ENCODE data around the gene THSD7A. TPM values are rescaled to one million over a fixed set of nuclear protein-coding genes. Genes with fewer than 3 reads are reported as not detected.
A peak's percentile ranks its signal among the peaks of the same experiment; 100 is the strongest.

THSD7A gene
- total and polyA plus RNA-seq, 8 donors = 3.7 to 20.8 (median 17.8) TPM

DNA sequence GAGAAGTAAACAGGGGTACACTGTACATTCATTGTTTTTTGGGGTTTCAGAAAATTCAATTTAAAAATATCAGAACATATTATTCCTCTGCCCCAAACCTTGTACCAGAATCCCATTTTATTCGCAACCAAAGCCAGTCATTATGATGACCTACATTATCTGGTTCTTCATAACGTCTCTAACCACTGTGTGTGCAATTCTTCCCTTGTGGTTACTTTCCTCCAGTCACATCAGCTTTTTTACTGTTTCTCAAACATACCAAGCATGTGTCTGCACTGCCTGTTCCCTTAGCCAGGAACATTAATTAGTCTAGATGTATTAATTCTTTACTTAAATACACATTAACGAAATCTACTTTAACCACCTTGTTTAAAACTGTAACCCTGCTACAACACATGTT is 64.8 kb downstream of the THSD7A start:
- ATAC-seq (no peak), DNase-seq (no peak)
- intact Hi-C loops (cut with DNase I) = no loop called here
- H3K4me1 ChIP-seq = no peaks in the 10 kb centered on the region
- H3K9me3 ChIP-seq = no peaks in the 10 kb centered on the region
- no peak overlapping the region for H3K27ac ChIP-seq
- H3K4me3 ChIP-seq = no peak overlapping the region
- TF ChIP-seq, protein P1, sequence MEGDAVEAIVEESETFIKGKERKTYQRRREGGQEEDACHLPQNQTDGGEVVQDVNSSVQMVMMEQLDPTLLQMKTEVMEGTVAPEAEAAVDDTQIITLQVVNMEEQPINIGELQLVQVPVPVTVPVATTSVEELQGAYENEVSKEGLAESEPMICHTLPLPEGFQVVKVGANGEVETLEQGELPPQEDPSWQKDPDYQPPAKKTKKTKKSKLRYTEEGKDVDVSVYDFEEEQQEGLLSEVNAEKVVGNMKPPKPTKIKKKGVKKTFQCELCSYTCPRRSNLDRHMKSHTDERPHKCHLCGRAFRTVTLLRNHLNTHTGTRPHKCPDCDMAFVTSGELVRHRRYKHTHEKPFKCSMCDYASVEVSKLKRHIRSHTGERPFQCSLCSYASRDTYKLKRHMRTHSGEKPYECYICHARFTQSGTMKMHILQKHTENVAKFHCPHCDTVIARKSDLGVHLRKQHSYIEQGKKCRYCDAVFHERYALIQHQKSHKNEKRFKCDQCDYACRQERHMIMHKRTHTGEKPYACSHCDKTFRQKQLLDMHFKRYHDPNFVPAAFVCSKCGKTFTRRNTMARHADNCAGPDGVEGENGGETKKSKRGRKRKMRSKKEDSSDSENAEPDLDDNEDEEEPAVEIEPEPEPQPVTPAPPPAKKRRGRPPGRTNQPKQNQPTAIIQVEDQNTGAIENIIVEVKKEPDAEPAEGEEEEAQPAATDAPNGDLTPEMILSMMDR (IDR thresholded peaks at IDR 0.05) = no peak
- H3K27me3 ChIP-seq = no peaks in the 10 kb centered on the region
- H3K36me3 ChIP-seq = no peaks in the 10 kb centered on the region

DNA sequence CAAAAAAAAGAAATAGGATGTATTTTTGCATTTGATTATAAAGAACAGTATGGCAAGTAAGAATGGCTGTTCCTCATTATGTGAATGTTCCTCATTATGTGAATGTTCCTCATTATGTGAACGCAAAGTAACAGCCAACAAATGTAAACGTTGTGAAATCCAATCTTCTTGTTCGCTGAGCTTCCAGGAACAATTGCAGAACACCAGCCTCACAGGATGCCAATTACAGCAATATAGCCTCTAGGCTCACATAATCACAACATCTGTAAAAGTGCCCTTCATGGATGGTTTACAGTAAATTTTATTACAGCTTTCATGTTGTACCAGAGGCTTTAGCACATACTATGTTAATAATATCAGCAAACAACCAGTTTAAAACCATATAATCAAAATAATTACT is 71.6 kb downstream of the THSD7A start:
- TF ChIP-seq, protein P1 (IDR thresholded peaks at IDR 0.05) = no peak
- no peaks in the 10 kb centered on the region for H3K27me3 ChIP-seq
- no peaks in the 10 kb centered on the region for H3K4me1 ChIP-seq
- DNase-seq (no peak), ATAC-seq (no peak)
- no peak overlapping the region for H3K27ac ChIP-seq
- intact Hi-C loops (cut with DNase I) = no loop called here
- no peaks in the 10 kb centered on the region for H3K9me3 ChIP-seq
- no peaks in the 10 kb centered on the region for H3K36me3 ChIP-seq
- no peak overlapping the region for H3K4me3 ChIP-seq

DNA sequence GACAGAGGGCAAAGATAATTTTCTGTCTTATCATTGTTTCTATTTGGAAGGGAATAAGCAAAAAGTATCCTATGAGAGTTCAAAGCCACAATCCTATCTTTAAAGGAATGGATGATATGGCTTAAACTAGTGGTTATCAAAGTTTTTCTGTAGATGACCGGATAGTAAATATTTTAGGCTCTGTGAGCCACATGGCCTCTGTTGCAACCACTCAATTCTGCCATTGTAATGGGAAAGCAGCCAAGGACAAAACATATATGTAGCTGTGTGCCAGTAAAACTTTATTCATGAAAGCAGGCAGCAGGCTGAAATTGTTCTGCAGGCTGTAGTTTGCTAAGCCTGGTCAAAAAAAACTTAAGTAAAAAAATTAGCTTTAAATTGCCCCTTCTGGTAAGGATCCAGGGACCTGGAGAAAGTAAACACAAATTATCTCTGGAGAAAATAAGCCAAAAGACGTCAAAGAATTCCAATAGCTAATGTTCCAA is 73.3 kb downstream of the THSD7A start:
- intact Hi-C loops (cut with DNase I) = no loop called here
- Histone ChIP-seq H3K36me3 (no peaks in the 10 kb centered on the region), H3K27me3 (no peaks in the 10 kb centered on the region), H3K4me1 (no peaks in the 10 kb centered on the region), H3K27ac (no peak overlapping the region), H3K4me3 (no peak overlapping the region), H3K9me3 (no peaks in the 10 kb centered on the region)
- peak in 1 of 4 donors; percentile 7 for DNase-seq
- TF ChIP-seq, protein P1 (IDR thresholded peaks at IDR 0.05) = no peak
- ATAC-seq = no peak

DNA sequence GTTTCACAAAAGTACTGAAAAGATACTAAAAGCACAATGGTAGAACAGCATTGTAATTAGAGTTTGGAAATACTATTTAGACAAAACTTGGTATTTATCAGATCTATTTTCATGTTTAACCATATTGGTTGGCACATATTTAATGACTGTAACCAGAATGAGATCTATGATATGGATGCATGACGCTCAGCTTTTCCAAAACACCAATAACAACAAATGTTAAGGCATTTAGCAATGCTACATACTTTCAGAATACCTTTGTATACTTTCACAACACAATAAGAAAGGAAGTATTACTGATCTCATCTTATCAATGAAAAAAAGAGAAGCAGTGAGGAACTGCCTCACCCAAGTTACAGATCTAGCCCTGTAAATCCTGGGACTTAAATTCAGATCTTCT is 74.8 kb downstream of the THSD7A start:
- Histone ChIP-seq H3K27ac (no peak overlapping the region), H3K4me3 (no peak overlapping the region), H3K4me1 (no peaks in the 10 kb centered on the region), H3K9me3 (no peaks in the 10 kb centered on the region), H3K36me3 (no peaks in the 10 kb centered on the region), H3K27me3 (no peaks in the 10 kb centered on the region)
- ATAC-seq (no peak), DNase-seq (no peak)
- TF ChIP-seq, protein P1 (IDR thresholded peaks at IDR 0.05) = no peak
- intact Hi-C loops (cut with DNase I) = no loop called here

DNA sequence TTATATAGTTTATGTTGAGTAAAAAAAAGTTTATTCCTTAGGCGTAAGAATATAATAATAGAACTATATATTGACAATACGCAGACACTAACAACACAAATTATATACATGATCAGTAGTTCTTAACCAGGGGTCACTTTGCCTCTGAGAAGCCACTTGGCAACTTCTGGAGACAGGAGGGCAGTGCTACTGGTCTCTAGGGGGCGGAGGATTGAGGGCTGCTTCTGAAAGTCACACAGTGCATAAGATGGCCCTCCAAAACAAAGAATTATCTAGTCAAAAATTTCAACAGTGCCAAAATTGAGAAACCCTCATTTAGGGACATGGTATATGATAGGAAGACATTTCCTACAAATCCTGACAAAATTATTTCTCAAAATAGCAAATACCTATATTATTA is 77.1 kb downstream of the THSD7A start:
- ATAC-seq = no peak

More for the DNA sequence above, 77.1 kb downstream of the THSD7A start:
- TF ChIP-seq, protein P1 (IDR thresholded peaks at IDR 0.05) = no peak
- Histone ChIP-seq H3K36me3 (no peaks in the 10 kb centered on the region), H3K9me3 (no peaks in the 10 kb centered on the region), H3K4me1 (no peaks in the 10 kb centered on the region), H3K27ac (no peak overlapping the region), H3K4me3 (no peak overlapping the region), H3K27me3 (no peaks in the 10 kb centered on the region)
- intact Hi-C loops (cut with DNase I) = no loop called here
- DNase-seq = no peak
